H9 (cell line): Measurements from ENCODE around the gene PROX1. TPM values are rescaled to one million over a fixed set of nuclear protein-coding genes. Genes with fewer than 3 reads are reported as not detected.

Experiments used
- DNase-seq: peaks from one replicate; pipeline ENCODE4 v3.0.0-alpha.2; 2017
- H2AFZ ChIP-seq: one replicate; pipeline ENCODE4 v1.6.1; 2013; ENCODE audit warnings: mild to moderate bottlenecking, low read length, control low read depth, moderate library complexity
- H2AK5ac ChIP-seq: 2 replicates; pipeline ENCODE4 v1.6.1; 2013; ENCODE audit warnings: low read length, control low read depth, mixed read lengths; ENCODE audit not compliant: insufficient read length
- H2BK120ac ChIP-seq: one replicate; pipeline ENCODE4 v1.6.1; 2013; ENCODE audit warnings: low read depth, mild to moderate bottlenecking, low read length, control low read depth, inconsistent platforms; ENCODE audit not compliant: poor library complexity, severe bottlenecking
- H2BK12ac ChIP-seq: 2 replicates; pipeline ENCODE4 v1.6.1; 2013; ENCODE audit warnings: low read length, control low read depth, mixed read lengths, low read depth; ENCODE audit not compliant: insufficient read length
- H2BK15ac ChIP-seq: 2 replicates; pipeline ENCODE4 v1.6.1; 2013; ENCODE audit warnings: low read depth, low read length, control low read depth
- H2BK20ac ChIP-seq: one replicate; pipeline ENCODE4 v1.6.1; 2013; ENCODE audit warnings: low read depth, mild to moderate bottlenecking, low read length, control low read depth, inconsistent platforms; ENCODE audit not compliant: poor library complexity, severe bottlenecking
- H2BK5ac ChIP-seq: 2 replicates; pipeline ENCODE4 v1.6.1; 2013; ENCODE audit warnings: low read length, control low read depth, mixed read lengths; ENCODE audit not compliant: insufficient read length
- H3K14ac ChIP-seq: 2 replicates; pipeline ENCODE4 v1.6.1; 2013; ENCODE audit warnings: low read length, control low read depth; ENCODE audit not compliant: insufficient read depth
- H3K18ac ChIP-seq: 2 replicates; pipeline ENCODE4 v1.6.1; 2013; ENCODE audit warnings: low read depth, mild to moderate bottlenecking, mixed read lengths, low read length, control low read depth; ENCODE audit not compliant: insufficient read length
- H3K23ac ChIP-seq: 2 replicates; pipeline ENCODE4 v1.6.1; 2013; ENCODE audit warnings: low read length, control low read depth, mixed read lengths, low read depth; ENCODE audit not compliant: insufficient read length
- H3K23me2 ChIP-seq: 2 replicates; pipeline ENCODE4 v1.6.1; 2013; ENCODE audit warnings: low read depth, mild to moderate bottlenecking, mixed read lengths, low read length, control low read depth; ENCODE audit not compliant: insufficient read length, poor library complexity, severe bottlenecking
- H3K27ac ChIP-seq: 2 replicates; pipeline ENCODE4 v1.5.1; 2013; ENCODE audit warnings: low read length, control low read depth, mixed read lengths, low read depth; ENCODE audit not compliant: insufficient read length
- H3K27me3 ChIP-seq: 2 replicates; pipeline ENCODE4 v1.6.1; 2013; ENCODE audit warnings: low read length, control low read depth, inconsistent platforms; ENCODE audit not compliant: insufficient read depth
- H3K4ac ChIP-seq: 2 replicates; pipeline ENCODE4 v1.6.1; 2013; ENCODE audit warnings: low read depth, mild to moderate bottlenecking, control low read depth, inconsistent platforms, low read length, moderate library complexity
- H3K4me1 ChIP-seq: 2 replicates; pipeline ENCODE4 v1.6.1; 2013; ENCODE audit warnings: low read length, control low read depth, inconsistent platforms; ENCODE audit not compliant: insufficient read depth
- H3K4me2 ChIP-seq: 2 replicates; pipeline ENCODE4 v1.6.1; 2013; ENCODE audit warnings: low read length, control low read depth, mixed read lengths; ENCODE audit not compliant: insufficient read length, insufficient read depth
- H3K56ac ChIP-seq: 2 replicates; pipeline ENCODE4 v1.6.1; 2013; ENCODE audit warnings: low read depth, mild to moderate bottlenecking, mixed read lengths, low read length, control low read depth; ENCODE audit not compliant: insufficient read length
- H3K79me1 ChIP-seq: 2 replicates; pipeline ENCODE4 v1.6.1; 2013; ENCODE audit warnings: low read depth, mild to moderate bottlenecking, moderate library complexity, low read length, control low read depth, inconsistent platforms; ENCODE audit not compliant: insufficient read depth, poor library complexity, severe bottlenecking
- H3K79me2 ChIP-seq: 2 replicates; pipeline ENCODE4 v1.6.1; 2013; ENCODE audit warnings: low read length, control low read depth, inconsistent platforms; ENCODE audit not compliant: insufficient read depth
- H3K9ac ChIP-seq: 2 replicates; pipeline ENCODE4 v1.6.1; 2013; ENCODE audit warnings: low read length, control low read depth, mixed read lengths; ENCODE audit not compliant: insufficient read length; ENCODE audit errors: extremely low read depth
- H3K9me3 ChIP-seq: one replicate; pipeline ENCODE4 v1.6.1; 2013; ENCODE audit warnings: low read depth, low read length, inconsistent platforms; ENCODE audit not compliant: control insufficient read depth
- H3T11ph ChIP-seq: one replicate; pipeline ENCODE4 v1.6.1; 2013; ENCODE audit warnings: mild to moderate bottlenecking, low read length, control low read depth, inconsistent platforms
- H4K20me1 ChIP-seq: one replicate; pipeline ENCODE4 v1.6.1; 2013; ENCODE audit not compliant: control insufficient read depth, insufficient read length, insufficient read depth
- H4K5ac ChIP-seq: 2 replicates; pipeline ENCODE4 v1.6.1; 2013; ENCODE audit warnings: low read depth, mild to moderate bottlenecking, mixed read lengths, low read length, control low read depth; ENCODE audit not compliant: insufficient read length
- H4K8ac ChIP-seq: replicated peaks from 2 replicates; pipeline ENCODE4 v1.6.1; 2013; ENCODE audit warnings: low read length, control low read depth, mixed read lengths, low read depth; ENCODE audit not compliant: insufficient read length
- H4K91ac ChIP-seq: 2 replicates; pipeline ENCODE4 v1.6.1; 2013; ENCODE audit warnings: low read depth, mild to moderate bottlenecking, moderate library complexity, mixed read lengths, low read length, control low read depth; ENCODE audit not compliant: insufficient read length
- H3K27ac Mint-ChIP-seq, 3 experiments: 2 replicates in 2 of 3; 3 replicates in 1 of 3; pipeline ENCODE4 v1.8.0; 2020 to 2021; ENCODE audit warnings: mixed read lengths in 3 of 3, mild to moderate bottlenecking in 1 of 3, moderate library complexity in 1 of 3
- H3K27me3 Mint-ChIP-seq: 2 replicates; pipeline ENCODE4 v1.8.0; 2021; ENCODE audit warnings: low read depth, mild to moderate bottlenecking, moderate library complexity, mixed read lengths
- H3K36me3 Mint-ChIP-seq, 3 experiments: 2 replicates in 2 of 3; 3 replicates in 1 of 3; pipeline ENCODE4 v1.8.0; 2020 to 2021; ENCODE audit warnings: low read depth in 3 of 3, mixed read lengths in 3 of 3; ENCODE audit not compliant: insufficient read depth in 1 of 3
- H3K4me1 Mint-ChIP-seq, 2 experiments: 2 replicates each; pipeline ENCODE4 v1.8.0; 2020; ENCODE audit warnings: mixed read lengths in 2 of 2
- H3K4me3 Mint-ChIP-seq, 2 experiments: 2 replicates in 1 of 2; 3 replicates in 1 of 2; pipeline ENCODE4 v1.8.0; 2020 to 2021; ENCODE audit warnings: mild to moderate bottlenecking in 2 of 2, mixed read lengths in 2 of 2, moderate library complexity in 1 of 2
- H3K9me3 Mint-ChIP-seq, 2 experiments: 2 replicates in 1 of 2; 3 replicates in 1 of 2; pipeline ENCODE4 v1.8.0; 2020; ENCODE audit warnings: mild to moderate bottlenecking in 2 of 2, mixed read lengths in 2 of 2, moderate library complexity in 1 of 2
- WGBS: extraction: QIAGEN DNeasy Blood & Tissue Kit; methylation state at CpG from one replicate; pipeline ENCODE4 v1.1.7; 2013; ENCODE audit warnings: missing lambda C conversion rate, low lambda C conversion rate, mixed read lengths; ENCODE audit not compliant: insufficient read length; ENCODE audit errors: extremely low coverage; 5-methylcytosine and 5-hydroxymethylcytosine counted together
- total RNA-seq: library from RNA; stranded (reverse); gene quantifications from 2 replicates; pipeline ENCODE4 v1.2.1, GENCODE V29; 2021
- TF ChIP-seq, protein P1 (sequence below): fragments of 200-600 bp; sonication (generic); conservative IDR thresholded peaks from 3 replicates; pipeline ENCODE4 v1.8.0; 2021; ENCODE audit warnings: antibody characterized with exemption, mild to moderate bottlenecking

Gene PROX1
- total RNA-seq, 1 experiment from 2014 or later = 0.72 TPM

DNA sequence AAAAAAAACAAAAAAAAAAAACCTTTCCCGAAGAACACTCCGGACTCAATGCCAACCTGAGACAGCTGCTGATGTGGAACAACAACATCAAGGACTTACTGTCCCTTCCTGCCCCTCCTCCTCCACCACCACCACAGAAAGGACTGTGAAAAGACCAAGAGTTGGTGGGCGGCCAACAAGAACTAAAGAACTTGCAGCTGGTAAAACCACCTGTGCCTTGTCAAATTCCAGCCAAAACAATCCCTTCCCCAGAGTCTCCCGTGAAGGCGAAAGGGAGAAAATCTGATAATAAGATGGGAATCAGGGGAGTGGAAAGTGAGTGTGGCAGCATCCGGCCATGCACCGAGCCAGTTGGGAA lies 88.9 kb downstream of the PROX1 start:
- no peak overlapping the region for H2BK5ac ChIP-seq

More for the DNA sequence above, 88.9 kb downstream of the PROX1 start:
- Mint-ChIP-seq H3K9me3 (no peaks in the 10 kb centered on the region; a peak in 1 of 5 replicates), H3K27me3 (peaks cover 3% of the 10 kb centered on the region; the same call in 1 of the 2 replicates), H3K4me3 (no peak overlapping the region), H3K4me1 (peaks cover 35 to 42% of the 10 kb centered on the region in 2 experiments), H3K36me3 (no peaks in the 10 kb centered on the region), H3K27ac (no peak overlapping the region)
- H3T11ph ChIP-seq = no peak overlapping the region
- no peak overlapping the region for H2AK5ac ChIP-seq
- H3K23me2 ChIP-seq = no peaks in the 10 kb centered on the region
- no peak overlapping the region for H3K4ac ChIP-seq
- H3K27ac ChIP-seq = no peak overlapping the region
- WGBS = no CpG with 5 or more reads among the region's 7 CpGs
- no peaks in the 10 kb centered on the region for H3K27me3 ChIP-seq
- H2BK12ac ChIP-seq = no peak overlapping the region
- H3K56ac ChIP-seq = no peak overlapping the region
- H4K8ac ChIP-seq = no peak overlapping the region
- H3K14ac ChIP-seq = no peak overlapping the region
- no peak overlapping the region for H2BK15ac ChIP-seq
- H3K18ac ChIP-seq = peak overlapping the region; percentile 30
- H2BK120ac ChIP-seq = no peak overlapping the region
- TF ChIP-seq, protein P1, sequence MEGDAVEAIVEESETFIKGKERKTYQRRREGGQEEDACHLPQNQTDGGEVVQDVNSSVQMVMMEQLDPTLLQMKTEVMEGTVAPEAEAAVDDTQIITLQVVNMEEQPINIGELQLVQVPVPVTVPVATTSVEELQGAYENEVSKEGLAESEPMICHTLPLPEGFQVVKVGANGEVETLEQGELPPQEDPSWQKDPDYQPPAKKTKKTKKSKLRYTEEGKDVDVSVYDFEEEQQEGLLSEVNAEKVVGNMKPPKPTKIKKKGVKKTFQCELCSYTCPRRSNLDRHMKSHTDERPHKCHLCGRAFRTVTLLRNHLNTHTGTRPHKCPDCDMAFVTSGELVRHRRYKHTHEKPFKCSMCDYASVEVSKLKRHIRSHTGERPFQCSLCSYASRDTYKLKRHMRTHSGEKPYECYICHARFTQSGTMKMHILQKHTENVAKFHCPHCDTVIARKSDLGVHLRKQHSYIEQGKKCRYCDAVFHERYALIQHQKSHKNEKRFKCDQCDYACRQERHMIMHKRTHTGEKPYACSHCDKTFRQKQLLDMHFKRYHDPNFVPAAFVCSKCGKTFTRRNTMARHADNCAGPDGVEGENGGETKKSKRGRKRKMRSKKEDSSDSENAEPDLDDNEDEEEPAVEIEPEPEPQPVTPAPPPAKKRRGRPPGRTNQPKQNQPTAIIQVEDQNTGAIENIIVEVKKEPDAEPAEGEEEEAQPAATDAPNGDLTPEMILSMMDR = no peak
- no peaks in the 10 kb centered on the region for H3K79me2 ChIP-seq
- H3K23ac ChIP-seq = no peak overlapping the region
- no peak overlapping the region for H3K9ac ChIP-seq
- H3K4me1 ChIP-seq = peaks cover 4% of the 10 kb centered on the region; the same call in 1 of the 2 replicates
- H3K79me1 ChIP-seq = no peaks in the 10 kb centered on the region
- H2AFZ ChIP-seq = no peak overlapping the region
- H3K9me3 ChIP-seq = no peaks in the 10 kb centered on the region
- H3K4me2 ChIP-seq = no peak overlapping the region
- DNase-seq = no peak
- no peak overlapping the region for H2BK20ac ChIP-seq
- H4K91ac ChIP-seq = no peak overlapping the region
- no peaks in the 10 kb centered on the region for H4K20me1 ChIP-seq
- no peak overlapping the region for H4K5ac ChIP-seq
